OCI-LY7 (cell line): ENCODE results near the gene B2M. TPM values are rescaled to one million over a fixed set of nuclear protein-coding genes. Genes with fewer than 3 reads are reported as not detected.
A peak's percentile ranks its signal among the peaks of the same experiment; 100 is the strongest.

Experiments used
- BruUV-seq: library from RNA; stranded (reverse); fragments of 400-500 nt; replicated peaks from 2 replicates; lab custom pipeline; 2021; lab: Mats Ljungman, UMichigan
- CTCF ChIA-PET: fragments of 300-600 bp; sonication (Branson Sonifier 250); formaldehyde crosslinking; loops from one replicate; lab custom pipeline; 2022; ENCODE audit warnings: antibody characterized with exemption; ENCODE audit not compliant: unreplicated experiment; lab: Charles Lee
- POLR2A ChIA-PET: fragments of 300-600 bp; sonication (Branson Sonifier 250); formaldehyde crosslinking; loops from one replicate; lab custom pipeline; 2022; ENCODE audit warnings: antibody characterized with exemption; lab: Charles Lee
- DNase-seq: peaks from one replicate; pipeline ENCODE4 v3.0.0-alpha.2; 2015; ENCODE audit warnings: low spot score
- H2AFZ ChIP-seq: fragments of 200-600 bp; sonication (generic), shearing (Covaris generic); 2 replicates; pipeline ENCODE4 v1.6.1; 2014; ENCODE audit warnings: mild to moderate bottlenecking, antibody characterized with exemption, low read length, moderate library complexity
- H3K27ac ChIP-seq: fragments of 200-600 bp; sonication (generic); 2 replicates; pipeline ENCODE4 v1.5.1; 2014; ENCODE audit warnings: mixed run types, low read depth, mild to moderate bottlenecking, moderate library complexity, low read length, inconsistent platforms; ENCODE audit not compliant: poor library complexity, severe bottlenecking
- H3K36me3 ChIP-seq: fragments of 200-600 bp; sonication (generic); 2 replicates; pipeline ENCODE4 v1.6.1; 2014; ENCODE audit warnings: mild to moderate bottlenecking, antibody characterized with exemption, low read length, moderate library complexity, mixed read lengths; ENCODE audit not compliant: insufficient read depth
- H3K4me1 ChIP-seq: fragments of 200-600 bp; sonication (generic); 2 replicates; pipeline ENCODE4 v1.5.1; 2014; ENCODE audit warnings: mild to moderate bottlenecking, low read length; ENCODE audit not compliant: insufficient read depth, poor library complexity, severe bottlenecking
- H3K4me2 ChIP-seq: fragments of 200-600 bp; sonication (generic); 2 replicates; pipeline ENCODE4 v1.6.1; 2014; ENCODE audit warnings: mild to moderate bottlenecking, low read length
- H3K4me3 ChIP-seq: fragments of 200-600 bp; sonication (generic); 2 replicates; pipeline ENCODE4 v1.5.1; 2014; ENCODE audit warnings: mild to moderate bottlenecking, low read depth, low read length; ENCODE audit not compliant: poor library complexity, severe bottlenecking
- H3K79me2 ChIP-seq: fragments of 200-600 bp; sonication (generic); 2 replicates; pipeline ENCODE4 v1.6.1; 2016; ENCODE audit warnings: low read depth, mild to moderate bottlenecking, low read length, moderate library complexity, mixed read lengths; ENCODE audit not compliant: insufficient read depth
- H3K9me2 ChIP-seq: fragments of 200-600 bp; sonication (generic); 2 replicates; pipeline ENCODE4 v1.6.1; 2016; ENCODE audit warnings: mild to moderate bottlenecking, low read length, mixed read lengths; ENCODE audit not compliant: insufficient read depth
- H3K9me3 ChIP-seq: fragments of 200-600 bp; sonication (generic); 2 replicates; pipeline ENCODE4 v1.6.1; 2014; ENCODE audit warnings: mild to moderate bottlenecking, mixed run types, low read length, mixed read lengths
- H4K20me1 ChIP-seq: fragments of 200-600 bp; sonication (generic); 2 replicates; pipeline ENCODE4 v1.6.1; 2014; ENCODE audit warnings: mild to moderate bottlenecking, antibody characterized with exemption, low read length, moderate library complexity, mixed read lengths; ENCODE audit not compliant: insufficient read depth
- CTCF ChIP-seq: fragments of 200-600 bp; sonication (generic); conservative IDR thresholded peaks from 2 replicates; pipeline ENCODE4 v1.5.1; 2014; ENCODE audit warnings: mild to moderate bottlenecking, antibody characterized with exemption, low read length, moderate library complexity, mixed read lengths
- EZH2phosphoT487 ChIP-seq: fragments of 200-600 bp; sonication (generic); IDR thresholded peaks from 2 replicates; pipeline ENCODE4 v1.6.1; 2018; ENCODE audit warnings: low read depth, borderline replicate concordance, mild to moderate bottlenecking, mixed run types, antibody characterized with exemption, low read length, moderate library complexity, mixed read lengths
- intact Hi-C: fragments of 100-400 bp; cut with micrococcal nuclease; formaldehyde crosslinking; loops from one replicate; pipeline ENCODE4 v1.10.0; 2022; ENCODE audit not compliant: unreplicated experiment
- total RNA-seq, 2 experiments: library from RNA; depleted of rRNA in 1 of 2; stranded (reverse); fragments of >200 nt in 1 of 2; shearing (Covaris generic) in 1 of 2; gene quantifications; 2 replicates each; pipeline ENCODE4 v1.2.3, GENCODE V29; 2014 to 2022

The B2M gene
- total RNA-seq, 2 experiments from 2014 or later: 1,161 to 1,738 TPM

- H3K9me3 ChIP-seq: no peaks in the 10 kb centered on the region
- intact Hi-C loops: no loop called here
- no peak for TF ChIP-seq EZH2phosphoT487
- no peak for TF ChIP-seq CTCF
- H3K36me3 ChIP-seq: no peaks in the 10 kb centered on the region
- no peaks in the 10 kb centered on the region for H3K9me2 ChIP-seq
- H3K4me2 ChIP-seq: peak overlapping the region; percentile 36
- ChIA-PET POLR2A (interaction anchor here (0.7 to 1.6 kb wide), 4 partner anchors 12 to 67 kb away, joined by 3 to 6 read pairs (median 5); partner anchors contain the start of gene TRIM69), CTCF (no interaction called here)
- no TSS peak for BruUV-seq
- H4K20me1 ChIP-seq: no peaks in the 10 kb centered on the region
- peaks cover 71% of the 10 kb centered on the region for H3K4me1 ChIP-seq
- H2AFZ ChIP-seq: no peak overlapping the region; the same call in 1 of the 2 replicates
- peak overlapping the region; percentile 29 for H3K27ac ChIP-seq
- no peak overlapping the region for H3K4me3 ChIP-seq
- DNase-seq: peak; percentile 59
- H3K79me2 ChIP-seq: no peaks in the 10 kb centered on the region
Measured at GRCh38 chr15:44668921-44669320, 42.4 kb upstream of the B2M start.

GRCh38 chr15:44670087-44670950 lies 41.0 kb upstream of the B2M start:
- peak overlapping the region; percentile 45; the same call in 1 of the 2 replicates for H2AFZ ChIP-seq
- H3K9me3 ChIP-seq: no peaks in the 10 kb centered on the region
- no peaks in the 10 kb centered on the region for H3K9me2 ChIP-seq
- intact Hi-C loops: no loop called here
- ChIA-PET CTCF (no interaction called here), POLR2A (interaction anchor here (0.6 to 1.6 kb wide), 7 partner anchors 10 to 131 kb away, joined by 3 to 6 read pairs (median 4); partner anchors contain the start of gene TRIM69)
- peaks cover 61% of the 10 kb centered on the region for H3K4me1 ChIP-seq
- no peaks in the 10 kb centered on the region for H3K79me2 ChIP-seq
- peak; percentile 61 for DNase-seq
- H3K36me3 ChIP-seq: no peaks in the 10 kb centered on the region
- TF ChIP-seq CTCF: no peak
- no peak for TF ChIP-seq EZH2phosphoT487
- BruUV-seq: no TSS peak
- peak overlapping the region; percentile 59 for H3K27ac ChIP-seq
- no peak overlapping the region for H3K4me3 ChIP-seq
- H3K4me2 ChIP-seq: peak overlapping the region; percentile 46
- no peaks in the 10 kb centered on the region for H4K20me1 ChIP-seq
